ENCODE data around the gene CEP290.
A peak's percentile ranks its signal among the peaks of the same experiment; 100 is the strongest.

Gene CEP290

GRCh38 chr12:88141774-88142609 is at the start of gene CEP290, which contains the start of gene TMTC3:
Gene CEP290, minus strand, starts transcription at chr12:88142088. Its CDS starts 781 bp downstream, at chr12:88141307.
Gene TMTC3, plus strand, starts transcription at chr12:88142307. Its CDS starts 6,009 bp downstream, at chr12:88148316.
- DNase-seq: peak; percentile 88

GRCh38 chr12:88188180-88188579 is 46.3 kb upstream of the CEP290 start:
- no peak for DNase-seq

- DNase-seq: no peak
Measured at GRCh38 chr12:88187571-88187970, 45.7 kb upstream of the CEP290 start.

GRCh38 chr12:88185988-88186387 is 44.1 kb upstream of the CEP290 start:
- DNase-seq: no peak

- no peak for DNase-seq
Measured at GRCh38 chr12:88185279-88185678, 43.4 kb upstream of the CEP290 start.

- DNase-seq: no peak
Measured at GRCh38 chr12:88184196-88184595, 42.3 kb upstream of the CEP290 start.

- DNase-seq: no peak
Measured at GRCh38 chr12:88182416-88182815, 40.5 kb upstream of the CEP290 start.

GRCh38 chr12:88181881-88182280 is 40.0 kb upstream of the CEP290 start:
- no peak for DNase-seq

GRCh38 chr12:88179436-88180014 is 37.6 kb upstream of the CEP290 start:
- no peak for DNase-seq

- DNase-seq: no peak
Measured at GRCh38 chr12:88175544-88175943, 33.7 kb upstream of the CEP290 start.

GRCh38 chr12:88172844-88173407 is 31.0 kb upstream of the CEP290 start:
- no peak for DNase-seq

- DNase-seq: no peak
Measured at GRCh38 chr12:88167384-88167783, 25.5 kb upstream of the CEP290 start.

- DNase-seq: no peak
Measured at GRCh38 chr12:88166179-88166578, 24.3 kb upstream of the CEP290 start.

GRCh38 chr12:88163371-88163770 is 21.5 kb upstream of the CEP290 start:
- DNase-seq: no peak

GRCh38 chr12:88156075-88156654 is 14.3 kb upstream of the CEP290 start:
- no peak for DNase-seq

- no peak for DNase-seq
Measured at GRCh38 chr12:88153959-88154358, 12.1 kb upstream of the CEP290 start.

GRCh38 chr12:88150063-88150462 is 8.2 kb upstream of the CEP290 start:
- DNase-seq: no peak

GRCh38 chr12:88145567-88146505 is 3.9 kb upstream of the CEP290 start:
- no peak for DNase-seq

- DNase-seq: no peak
Measured at GRCh38 chr12:88144546-88145468, 2.9 kb upstream of the CEP290 start.

- no peak for DNase-seq
Measured at GRCh38 chr12:88144037-88144436, 2.1 kb upstream of the CEP290 start.

- DNase-seq: peak; percentile 25
Measured at GRCh38 chr12:88142610-88142991, 713 bp upstream of the CEP290 start.

GRCh38 chr12:88141425-88141773 is 489 bp downstream of the CEP290 start:
- no peak for DNase-seq

Measured in activated CD8-positive, alpha-beta memory T cell treated with anti-CD3 and anti-CD28 coated beads, Interleukin-2, amount 50 U/mL, for 4 hours (primary cell).